ENCODE results near the gene GRM8. TPM values are rescaled to one million over a fixed set of nuclear protein-coding genes. Genes with fewer than 3 reads are reported as not detected.

GRM8 gene
- total and polyA plus RNA-seq, 9 donors, result 0.18 to 0.75 (median 0.26) TPM; not detected in 1

DNA sequence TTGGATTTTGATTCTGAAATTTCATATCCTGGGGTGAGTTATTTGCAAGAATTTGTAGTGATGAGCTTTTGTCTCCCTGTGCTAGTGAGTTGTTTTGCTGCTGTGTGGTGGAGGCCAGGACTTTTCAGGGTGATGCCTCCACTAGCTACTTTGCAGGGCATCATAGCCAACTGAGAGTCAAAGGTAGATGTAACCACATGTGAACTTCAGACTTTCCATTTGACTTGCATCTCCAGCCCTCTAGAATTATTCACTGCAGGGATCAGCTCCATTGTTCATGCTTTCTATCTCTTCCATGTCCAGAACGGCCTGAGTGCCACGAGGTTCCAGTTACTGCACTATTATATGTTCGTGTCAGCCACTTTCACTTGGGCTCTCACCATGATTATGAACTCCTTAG, 534.3 kb downstream of the GRM8 start:
- no peaks in the 10 kb centered on the region for H3K36me3 ChIP-seq (ENCODE audit: control insufficient read depth, insufficient read depth, low read length)
- no peaks in the 10 kb centered on the region for H3K4me1 ChIP-seq (ENCODE audit: control insufficient read depth, insufficient read depth, low read length)
- H3K27ac ChIP-seq (ENCODE audit: low read length), result no peak overlapping the region
- H3K4me3 ChIP-seq (ENCODE audit: low read length), result no peak overlapping the region
- no peaks in the 10 kb centered on the region for H3K27me3 ChIP-seq (ENCODE audit: control insufficient read depth, insufficient read depth, low read length)
- 85% methylated on average over 3 of the region's 3 CpGs for WGBS (ENCODE audit: insufficient coverage)
- no peaks in the 10 kb centered on the region for H3K9me3 ChIP-seq (replicated peaks; ENCODE audit: control insufficient read depth, low read depth, low read length)
- no peak for DNase-seq

GRCh38 chr7:126716321-126716720, 536.4 kb downstream of the GRM8 start:
- no peaks in the 10 kb centered on the region for H3K27me3 ChIP-seq (ENCODE audit: control insufficient read depth, insufficient read depth, low read length)
- WGBS (ENCODE audit: insufficient coverage), result no CpG with 5 or more reads among the region's 2 CpGs
- no peak overlapping the region for H3K4me3 ChIP-seq (ENCODE audit: low read length)
- H3K9me3 ChIP-seq (replicated peaks; ENCODE audit: control insufficient read depth, low read depth, low read length), result no peaks in the 10 kb centered on the region
- no peak overlapping the region for H3K27ac ChIP-seq (ENCODE audit: low read length)
- no peaks in the 10 kb centered on the region for H3K4me1 ChIP-seq (ENCODE audit: control insufficient read depth, insufficient read depth, low read length)
- H3K36me3 ChIP-seq (ENCODE audit: control insufficient read depth, insufficient read depth, low read length), result no peaks in the 10 kb centered on the region
- no peak for DNase-seq

- H3K27me3 ChIP-seq (ENCODE audit: control insufficient read depth, insufficient read depth, low read length), result no peaks in the 10 kb centered on the region
- H3K27ac ChIP-seq (ENCODE audit: low read length), result no peak overlapping the region
- WGBS (ENCODE audit: insufficient coverage), result no CpG with 5 or more reads among the region's 2 CpGs
- no peak overlapping the region for H3K4me3 ChIP-seq (ENCODE audit: low read length)
- no peaks in the 10 kb centered on the region for H3K9me3 ChIP-seq (replicated peaks; ENCODE audit: control insufficient read depth, low read depth, low read length)
- no peak for DNase-seq
- no peaks in the 10 kb centered on the region for H3K4me1 ChIP-seq (ENCODE audit: control insufficient read depth, insufficient read depth, low read length)
- no peaks in the 10 kb centered on the region for H3K36me3 ChIP-seq (ENCODE audit: control insufficient read depth, insufficient read depth, low read length)
These were observed 537.7 kb downstream of the GRM8 start for GRCh38 chr7:126715076-126715475.

GRCh38 chr7:126702242-126703016, 550.3 kb downstream of the GRM8 start:
- no peak for DNase-seq
- H3K4me3 ChIP-seq (ENCODE audit: low read length), result no peak overlapping the region
- no peak overlapping the region for H3K27ac ChIP-seq (ENCODE audit: low read length)
- H3K9me3 ChIP-seq (replicated peaks; ENCODE audit: control insufficient read depth, low read depth, low read length), result no peaks in the 10 kb centered on the region
- no peaks in the 10 kb centered on the region for H3K36me3 ChIP-seq (ENCODE audit: control insufficient read depth, insufficient read depth, low read length)
- H3K4me1 ChIP-seq (ENCODE audit: control insufficient read depth, insufficient read depth, low read length), result no peaks in the 10 kb centered on the region
- no peaks in the 10 kb centered on the region for H3K27me3 ChIP-seq (ENCODE audit: control insufficient read depth, insufficient read depth, low read length)
- WGBS (ENCODE audit: insufficient coverage), result 77% methylated on average over 7 of the region's 7 CpGs

DNA sequence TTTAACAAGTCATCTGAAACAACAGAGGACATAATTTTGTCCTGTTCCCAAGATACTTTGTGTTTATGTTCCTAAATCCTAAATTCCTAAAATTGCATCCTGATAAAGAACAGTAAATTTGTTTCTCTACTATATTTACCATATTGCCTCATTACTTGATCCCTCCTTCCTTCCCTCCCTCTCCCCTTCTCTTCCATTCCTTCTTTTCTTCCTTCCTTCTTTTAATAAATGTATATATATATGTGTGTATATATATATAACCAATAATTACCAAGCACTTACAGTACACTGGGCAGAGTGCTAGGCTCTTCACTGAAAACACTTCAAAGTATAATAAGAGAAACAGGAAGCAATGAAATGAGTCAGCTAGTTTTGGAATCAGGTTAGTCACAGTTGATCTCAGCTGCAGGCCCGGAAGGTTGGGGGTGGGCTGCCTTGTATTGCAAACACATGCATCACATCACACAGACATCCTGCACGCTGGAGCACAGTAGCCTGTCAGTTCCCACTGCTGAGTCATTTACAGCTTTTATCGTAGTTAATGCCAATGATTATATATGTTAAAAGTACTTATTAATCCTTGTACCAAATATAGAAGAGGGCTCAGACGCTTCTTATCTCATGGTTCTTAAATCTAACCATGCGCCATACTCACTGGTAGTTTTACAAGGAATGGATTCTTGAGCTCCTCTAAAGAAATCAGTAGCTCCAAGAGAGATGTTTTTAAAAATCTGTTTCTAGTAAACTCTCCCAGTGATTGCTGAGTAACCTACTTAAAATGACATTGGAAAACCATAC, 551.7 kb downstream of the GRM8 start:
- peak; percentile 38 for DNase-seq
- Histone ChIP-seq H3K36me3 (ENCODE audit: control insufficient read depth, insufficient read depth, low read length) (no peaks in the 10 kb centered on the region), H3K4me1 (ENCODE audit: control insufficient read depth, insufficient read depth, low read length) (no peaks in the 10 kb centered on the region), H3K27ac (ENCODE audit: low read length) (no peak overlapping the region), H3K27me3 (ENCODE audit: control insufficient read depth, insufficient read depth, low read length) (no peaks in the 10 kb centered on the region), H3K9me3 (replicated peaks; ENCODE audit: control insufficient read depth, low read depth, low read length) (no peaks in the 10 kb centered on the region), H3K4me3 (ENCODE audit: low read length) (no peak overlapping the region)
- no CpG with 5 or more reads among the region's 5 CpGs for WGBS (ENCODE audit: insufficient coverage)

- DNase-seq, result no peak
- H3K4me3 ChIP-seq (ENCODE audit: low read length), result no peak overlapping the region
- no peak overlapping the region for H3K27ac ChIP-seq (ENCODE audit: low read length)
- no peaks in the 10 kb centered on the region for H3K27me3 ChIP-seq (ENCODE audit: control insufficient read depth, insufficient read depth, low read length)
- H3K4me1 ChIP-seq (ENCODE audit: control insufficient read depth, insufficient read depth, low read length), result no peaks in the 10 kb centered on the region
- H3K9me3 ChIP-seq (replicated peaks; ENCODE audit: control insufficient read depth, low read depth, low read length), result no peaks in the 10 kb centered on the region
- no peaks in the 10 kb centered on the region for H3K36me3 ChIP-seq (ENCODE audit: control insufficient read depth, insufficient read depth, low read length)
These were observed 553.0 kb downstream of the GRM8 start for GRCh38 chr7:126699707-126700106.

- no peak overlapping the region for H3K4me3 ChIP-seq (ENCODE audit: low read length)
- H3K27ac ChIP-seq (ENCODE audit: low read length), result no peak overlapping the region
- no CpG with 5 or more reads among the region's 2 CpGs for WGBS (ENCODE audit: insufficient coverage)
- no peaks in the 10 kb centered on the region for H3K9me3 ChIP-seq (replicated peaks; ENCODE audit: control insufficient read depth, low read depth, low read length)
- no peak for DNase-seq
- no peaks in the 10 kb centered on the region for H3K36me3 ChIP-seq (ENCODE audit: control insufficient read depth, insufficient read depth, low read length)
- H3K4me1 ChIP-seq (ENCODE audit: control insufficient read depth, insufficient read depth, low read length), result no peaks in the 10 kb centered on the region
- H3K27me3 ChIP-seq (ENCODE audit: control insufficient read depth, insufficient read depth, low read length), result no peaks in the 10 kb centered on the region
These were observed 553.8 kb downstream of the GRM8 start for GRCh38 chr7:126698909-126699308.

DNA sequence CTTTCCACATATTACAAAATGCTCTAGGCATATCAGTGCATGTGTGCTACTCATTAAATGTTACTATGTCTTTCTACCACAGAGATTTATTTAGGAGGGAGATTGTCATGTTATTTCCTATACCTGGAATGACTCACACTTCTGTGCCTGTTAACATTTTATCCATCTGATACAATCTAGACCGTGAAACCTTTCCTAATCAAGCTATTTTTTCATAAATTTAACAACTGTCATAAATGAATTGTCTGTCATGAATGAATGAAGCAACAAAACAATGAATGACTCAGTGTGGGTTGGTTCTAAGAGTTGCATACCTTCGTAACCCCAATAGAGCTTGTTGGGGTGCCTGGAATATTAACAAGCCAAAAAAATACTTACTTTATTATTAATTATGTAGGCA, 554.3 kb downstream of the GRM8 start:
- no peak for DNase-seq
- no peaks in the 10 kb centered on the region for H3K36me3 ChIP-seq (ENCODE audit: control insufficient read depth, insufficient read depth, low read length)
- H3K9me3 ChIP-seq (replicated peaks; ENCODE audit: control insufficient read depth, low read depth, low read length), result no peaks in the 10 kb centered on the region
- H3K4me1 ChIP-seq (ENCODE audit: control insufficient read depth, insufficient read depth, low read length), result no peaks in the 10 kb centered on the region
- no peak overlapping the region for H3K27ac ChIP-seq (ENCODE audit: low read length)
- no CpG with 5 or more reads among the region's 2 CpGs for WGBS (ENCODE audit: insufficient coverage)
- H3K27me3 ChIP-seq (ENCODE audit: control insufficient read depth, insufficient read depth, low read length), result no peaks in the 10 kb centered on the region
- no peak overlapping the region for H3K4me3 ChIP-seq (ENCODE audit: low read length)

DNA sequence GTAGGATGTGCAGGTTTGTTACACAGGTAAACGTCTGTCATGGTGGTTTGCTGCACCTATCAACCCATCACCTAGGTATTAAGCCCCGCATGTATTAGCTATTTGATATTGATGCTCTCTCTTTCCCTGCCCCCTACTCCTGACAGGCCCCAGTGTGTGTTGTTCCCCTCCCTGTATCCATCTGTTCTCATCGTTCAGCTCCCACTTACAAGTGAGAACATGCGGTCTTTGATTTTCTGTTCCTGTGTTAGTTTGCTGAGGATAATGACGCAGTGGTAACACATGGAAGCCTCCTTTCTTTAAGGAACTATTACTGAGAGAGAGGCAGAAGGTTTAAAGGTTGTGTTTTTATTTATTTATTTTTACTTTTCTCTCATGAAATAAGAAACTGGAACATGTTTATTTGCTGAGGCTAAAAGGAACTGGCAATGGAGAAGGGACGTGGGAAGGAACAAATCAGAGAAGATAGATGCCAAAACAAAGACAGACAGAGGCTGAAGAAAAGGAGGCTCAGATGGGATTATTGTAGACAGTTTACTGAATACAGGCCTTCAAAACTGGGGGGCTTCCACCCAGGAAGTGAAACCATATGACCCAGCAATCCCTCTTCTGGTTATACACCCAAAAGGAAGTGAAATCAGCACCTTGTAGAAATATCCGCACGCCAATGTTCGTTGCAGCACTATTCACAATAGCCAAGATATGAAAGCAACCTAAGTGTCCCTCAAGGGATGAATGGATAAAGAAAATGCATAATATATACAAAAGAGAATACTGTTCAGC, 556.3 kb downstream of the GRM8 start:
- DNase-seq, result no peak
- Histone ChIP-seq H3K9me3 (replicated peaks; ENCODE audit: control insufficient read depth, low read depth, low read length) (no peaks in the 10 kb centered on the region), H3K4me1 (ENCODE audit: control insufficient read depth, insufficient read depth, low read length) (no peaks in the 10 kb centered on the region), H3K4me3 (ENCODE audit: low read length) (no peak overlapping the region), H3K27me3 (ENCODE audit: control insufficient read depth, insufficient read depth, low read length) (no peaks in the 10 kb centered on the region), H3K27ac (ENCODE audit: low read length) (no peak overlapping the region), H3K36me3 (ENCODE audit: control insufficient read depth, insufficient read depth, low read length) (no peaks in the 10 kb centered on the region)
- 100% methylated on average over 1 of the region's 9 CpGs for WGBS (ENCODE audit: insufficient coverage)

All from muscle of leg (tissue), 11 donors.